PC-9 (cell line): ENCODE measurements around the gene COLEC11.

Source experiments
- EZH2 ChIP-seq: fragments of 200-600 bp; sonication (generic); IDR thresholded peaks from 2 replicates; pipeline ENCODE4 v1.8.0; 2017; ENCODE audit warnings: antibody characterized with exemption, low read depth
- TF ChIP-seq, protein P1 (sequence below): fragments of 200-600 bp; sonication (generic); conservative IDR thresholded peaks from 2 replicates; pipeline ENCODE4 v1.6.1; 2017; ENCODE audit warnings: mixed run types, antibody characterized with exemption, mild to moderate bottlenecking, moderate library complexity

DNA sequence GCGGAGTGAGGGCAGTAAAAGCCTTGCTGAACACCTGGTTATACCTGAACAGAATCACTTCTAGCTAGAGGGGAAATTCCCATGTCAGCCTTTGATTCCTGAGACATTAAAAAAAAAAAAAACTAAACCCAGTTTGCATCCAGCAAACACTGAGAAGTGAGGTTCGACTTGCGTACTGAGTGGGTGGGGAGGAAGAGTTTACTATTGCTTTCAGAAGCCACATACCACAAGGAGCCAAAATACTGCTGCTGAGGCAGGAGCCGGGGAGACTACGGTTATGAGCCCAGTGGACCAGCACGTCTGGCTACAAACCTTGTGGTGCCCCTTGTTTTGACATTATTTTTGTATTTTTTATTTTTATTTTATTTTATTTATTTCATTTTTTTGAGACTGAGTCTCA is 2.7 kb downstream of the COLEC11 start:
- TF ChIP-seq, protein P1, sequence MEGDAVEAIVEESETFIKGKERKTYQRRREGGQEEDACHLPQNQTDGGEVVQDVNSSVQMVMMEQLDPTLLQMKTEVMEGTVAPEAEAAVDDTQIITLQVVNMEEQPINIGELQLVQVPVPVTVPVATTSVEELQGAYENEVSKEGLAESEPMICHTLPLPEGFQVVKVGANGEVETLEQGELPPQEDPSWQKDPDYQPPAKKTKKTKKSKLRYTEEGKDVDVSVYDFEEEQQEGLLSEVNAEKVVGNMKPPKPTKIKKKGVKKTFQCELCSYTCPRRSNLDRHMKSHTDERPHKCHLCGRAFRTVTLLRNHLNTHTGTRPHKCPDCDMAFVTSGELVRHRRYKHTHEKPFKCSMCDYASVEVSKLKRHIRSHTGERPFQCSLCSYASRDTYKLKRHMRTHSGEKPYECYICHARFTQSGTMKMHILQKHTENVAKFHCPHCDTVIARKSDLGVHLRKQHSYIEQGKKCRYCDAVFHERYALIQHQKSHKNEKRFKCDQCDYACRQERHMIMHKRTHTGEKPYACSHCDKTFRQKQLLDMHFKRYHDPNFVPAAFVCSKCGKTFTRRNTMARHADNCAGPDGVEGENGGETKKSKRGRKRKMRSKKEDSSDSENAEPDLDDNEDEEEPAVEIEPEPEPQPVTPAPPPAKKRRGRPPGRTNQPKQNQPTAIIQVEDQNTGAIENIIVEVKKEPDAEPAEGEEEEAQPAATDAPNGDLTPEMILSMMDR: no peak
- no peak for TF ChIP-seq EZH2
